GM12878 (cell line): ENCODE results near the gene WTIP.

Experiments
- EP300 ChIP-seq, 2 experiments: fragments of 150-350 bp in 1 of 2; IDR thresholded peaks; 2 replicates each; pipeline ENCODE4 v1.6.1; 2011 to 2012; ENCODE audit warnings: low read depth in 2 of 2, low read length in 2 of 2, borderline replicate concordance in 1 of 2, improper control_type of control experiment in 1 of 2, inconsistent platforms in 1 of 2; ENCODE audit not compliant: control insufficient read depth in 1 of 2
- EZH2 ChIP-seq: IDR thresholded peaks from 2 replicates; pipeline ENCODE4 v1.6.1; 2012; ENCODE audit warnings: low read depth, mild to moderate bottlenecking, control low read depth, inconsistent platforms, low read length, borderline replicate concordance; ENCODE audit not compliant: control insufficient read depth
- IKZF1 ChIP-seq: fragments of 450-650 bp; conservative IDR thresholded peaks from 2 replicates; pipeline ENCODE4 v1.6.1; 2017; ENCODE audit warnings: antibody characterized with exemption, mild to moderate bottlenecking
- POLR2AphosphoS5 ChIP-seq: IDR thresholded peaks from 2 replicates; pipeline ENCODE4 v1.6.1; 2011; ENCODE audit warnings: mild to moderate bottlenecking, low read length, inconsistent platforms
- RAD21 ChIP-seq: IDR thresholded peaks from 2 replicates; pipeline ENCODE4 v1.6.1; 2011; ENCODE audit warnings: mild to moderate bottlenecking, low read depth, low read length, moderate library complexity; ENCODE audit not compliant: insufficient read depth
- RCOR1 ChIP-seq: conservative IDR thresholded peaks from 2 replicates; pipeline ENCODE4 v1.6.1; 2012; ENCODE audit warnings: low read depth, low read length, improper control_type of control experiment
- TAF1 ChIP-seq: IDR thresholded peaks from 2 replicates; pipeline ENCODE4 v1.6.1; 2011; ENCODE audit warnings: mild to moderate bottlenecking, low read depth, low read length, borderline replicate concordance
- TF ChIP-seq, protein P1 (sequence below), 3 experiments: IDR thresholded peaks in 2 of 3; conservative IDR thresholded peaks in 1 of 3; 2 replicates each; pipeline ENCODE4 v1.5.1; 2011; ENCODE audit warnings: low read depth in 3 of 3, low read length in 3 of 3, mild to moderate bottlenecking in 3 of 3, control low read depth in 2 of 3, moderate library complexity in 2 of 3, inconsistent platforms in 1 of 3, mixed read lengths in 1 of 3; ENCODE audit not compliant: control insufficient read depth in 2 of 3, insufficient read depth in 1 of 3; ENCODE audit errors: extremely low read depth in 1 of 3
- TF ChIP-seq, protein P2 (sequence below): IDR thresholded peaks from 2 replicates; pipeline ENCODE4 v1.6.1; 2011; ENCODE audit warnings: low read depth, low read length, improper control_type of control experiment, borderline replicate concordance
- TF ChIP-seq, protein P3 (sequence below): IDR thresholded peaks from 2 replicates; pipeline ENCODE4 v1.6.1; 2012; ENCODE audit warnings: low read depth, low read length, improper control_type of control experiment
- TF ChIP-seq, protein P4 (sequence below): IDR thresholded peaks from 2 replicates; pipeline ENCODE4 v1.6.1; 2012; ENCODE audit warnings: mild to moderate bottlenecking, low read depth, low read length

DNA sequence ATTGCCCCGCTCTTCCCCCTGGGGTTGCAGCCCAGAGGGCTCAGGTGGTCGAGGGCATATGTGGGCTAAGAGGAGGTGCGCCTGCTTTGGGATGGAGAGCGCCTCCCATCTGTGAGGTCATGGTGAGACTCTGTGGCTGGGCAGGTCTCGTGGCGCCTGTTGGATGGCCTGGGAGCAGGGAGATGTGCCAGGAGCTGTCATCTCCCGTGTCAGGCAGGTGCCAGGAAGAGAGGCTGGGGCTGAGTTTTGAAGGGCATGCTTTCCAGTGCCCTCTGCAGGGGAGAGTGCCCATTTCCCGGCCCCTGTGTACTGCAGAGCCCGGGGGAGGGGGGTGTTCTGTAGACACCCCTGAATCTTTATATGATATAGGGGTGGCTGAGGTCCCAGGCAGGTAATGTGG, 2.8 kb downstream of the WTIP start:
- no peak for TF ChIP-seq IKZF1
- TF ChIP-seq, protein P1, sequence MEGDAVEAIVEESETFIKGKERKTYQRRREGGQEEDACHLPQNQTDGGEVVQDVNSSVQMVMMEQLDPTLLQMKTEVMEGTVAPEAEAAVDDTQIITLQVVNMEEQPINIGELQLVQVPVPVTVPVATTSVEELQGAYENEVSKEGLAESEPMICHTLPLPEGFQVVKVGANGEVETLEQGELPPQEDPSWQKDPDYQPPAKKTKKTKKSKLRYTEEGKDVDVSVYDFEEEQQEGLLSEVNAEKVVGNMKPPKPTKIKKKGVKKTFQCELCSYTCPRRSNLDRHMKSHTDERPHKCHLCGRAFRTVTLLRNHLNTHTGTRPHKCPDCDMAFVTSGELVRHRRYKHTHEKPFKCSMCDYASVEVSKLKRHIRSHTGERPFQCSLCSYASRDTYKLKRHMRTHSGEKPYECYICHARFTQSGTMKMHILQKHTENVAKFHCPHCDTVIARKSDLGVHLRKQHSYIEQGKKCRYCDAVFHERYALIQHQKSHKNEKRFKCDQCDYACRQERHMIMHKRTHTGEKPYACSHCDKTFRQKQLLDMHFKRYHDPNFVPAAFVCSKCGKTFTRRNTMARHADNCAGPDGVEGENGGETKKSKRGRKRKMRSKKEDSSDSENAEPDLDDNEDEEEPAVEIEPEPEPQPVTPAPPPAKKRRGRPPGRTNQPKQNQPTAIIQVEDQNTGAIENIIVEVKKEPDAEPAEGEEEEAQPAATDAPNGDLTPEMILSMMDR (IDR thresholded peaks at IDR 0.05 in 2 of 3, conservative IDR thresholded peaks at IDR 0.05 in 1 of 3; ENCODE audit: control insufficient read depth in 2 of 3, extremely low read depth in 1 of 3, insufficient read depth in 1 of 3, low read depth in 3 of 3, low read length in 3 of 3): no peak
- no peak for TF ChIP-seq TAF1
- no peak for TF ChIP-seq EP300 (IDR thresholded peaks at IDR 0.05; ENCODE audit: borderline replicate concordance in 1 of 2, control insufficient read depth in 1 of 2, low read depth in 2 of 2, low read length in 2 of 2)
- TF ChIP-seq POLR2AphosphoS5: no peak
- no peak for TF ChIP-seq EZH2
- TF ChIP-seq, protein P2, sequence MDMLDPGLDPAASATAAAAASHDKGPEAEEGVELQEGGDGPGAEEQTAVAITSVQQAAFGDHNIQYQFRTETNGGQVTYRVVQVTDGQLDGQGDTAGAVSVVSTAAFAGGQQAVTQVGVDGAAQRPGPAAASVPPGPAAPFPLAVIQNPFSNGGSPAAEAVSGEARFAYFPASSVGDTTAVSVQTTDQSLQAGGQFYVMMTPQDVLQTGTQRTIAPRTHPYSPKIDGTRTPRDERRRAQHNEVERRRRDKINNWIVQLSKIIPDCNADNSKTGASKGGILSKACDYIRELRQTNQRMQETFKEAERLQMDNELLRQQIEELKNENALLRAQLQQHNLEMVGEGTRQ: no peak
- TF ChIP-seq RAD21: no peak
- no peak for TF ChIP-seq RCOR1
- TF ChIP-seq, protein P3, sequence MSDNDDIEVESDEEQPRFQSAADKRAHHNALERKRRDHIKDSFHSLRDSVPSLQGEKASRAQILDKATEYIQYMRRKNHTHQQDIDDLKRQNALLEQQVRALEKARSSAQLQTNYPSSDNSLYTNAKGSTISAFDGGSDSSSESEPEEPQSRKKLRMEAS: no peak
- TF ChIP-seq, protein P4, sequence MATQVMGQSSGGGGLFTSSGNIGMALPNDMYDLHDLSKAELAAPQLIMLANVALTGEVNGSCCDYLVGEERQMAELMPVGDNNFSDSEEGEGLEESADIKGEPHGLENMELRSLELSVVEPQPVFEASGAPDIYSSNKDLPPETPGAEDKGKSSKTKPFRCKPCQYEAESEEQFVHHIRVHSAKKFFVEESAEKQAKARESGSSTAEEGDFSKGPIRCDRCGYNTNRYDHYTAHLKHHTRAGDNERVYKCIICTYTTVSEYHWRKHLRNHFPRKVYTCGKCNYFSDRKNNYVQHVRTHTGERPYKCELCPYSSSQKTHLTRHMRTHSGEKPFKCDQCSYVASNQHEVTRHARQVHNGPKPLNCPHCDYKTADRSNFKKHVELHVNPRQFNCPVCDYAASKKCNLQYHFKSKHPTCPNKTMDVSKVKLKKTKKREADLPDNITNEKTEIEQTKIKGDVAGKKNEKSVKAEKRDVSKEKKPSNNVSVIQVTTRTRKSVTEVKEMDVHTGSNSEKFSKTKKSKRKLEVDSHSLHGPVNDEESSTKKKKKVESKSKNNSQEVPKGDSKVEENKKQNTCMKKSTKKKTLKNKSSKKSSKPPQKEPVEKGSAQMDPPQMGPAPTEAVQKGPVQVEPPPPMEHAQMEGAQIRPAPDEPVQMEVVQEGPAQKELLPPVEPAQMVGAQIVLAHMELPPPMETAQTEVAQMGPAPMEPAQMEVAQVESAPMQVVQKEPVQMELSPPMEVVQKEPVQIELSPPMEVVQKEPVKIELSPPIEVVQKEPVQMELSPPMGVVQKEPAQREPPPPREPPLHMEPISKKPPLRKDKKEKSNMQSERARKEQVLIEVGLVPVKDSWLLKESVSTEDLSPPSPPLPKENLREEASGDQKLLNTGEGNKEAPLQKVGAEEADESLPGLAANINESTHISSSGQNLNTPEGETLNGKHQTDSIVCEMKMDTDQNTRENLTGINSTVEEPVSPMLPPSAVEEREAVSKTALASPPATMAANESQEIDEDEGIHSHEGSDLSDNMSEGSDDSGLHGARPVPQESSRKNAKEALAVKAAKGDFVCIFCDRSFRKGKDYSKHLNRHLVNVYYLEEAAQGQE: no peak
